ENCODE data around the gene CCL15.
"Not testable (repeated sequence)": the region's sequence is repeated elsewhere in the genome, so short reads cannot be mapped to it uniquely, and the experiment has no call there.

CCL15 gene

DNA sequence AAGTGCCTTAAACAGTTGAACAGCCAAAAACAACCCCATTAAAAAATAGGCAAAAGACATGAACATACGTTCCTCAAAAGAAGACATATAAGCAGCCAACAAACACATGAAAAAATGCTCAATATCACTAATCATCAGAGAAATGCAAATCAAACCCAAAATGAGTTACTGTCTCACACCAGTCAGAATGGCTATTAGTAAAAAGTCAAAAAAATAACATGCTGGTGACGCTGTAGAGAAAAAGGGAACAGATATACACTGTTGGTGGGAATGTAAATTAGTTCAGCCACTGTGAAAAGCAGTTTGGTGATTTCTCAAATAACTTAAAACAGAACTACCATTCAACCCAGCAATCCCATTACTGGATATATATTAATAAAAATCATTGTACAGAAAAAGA, 6.0 kb downstream of the CCL15 start:
- DNase-seq, result not testable (repeated sequence)

- no peak for DNase-seq
Observed at GRCh38 chr17:35991075-35991474, 10.3 kb downstream of the CCL15 start.

GRCh38 chr17:35988164-35988563, 13.2 kb downstream of the CCL15 start:
- no peak for DNase-seq

- DNase-seq, result no peak
Observed at GRCh38 chr17:35986643-35987042, 14.7 kb downstream of the CCL15 start, which contains the start of gene CCL14. Gene CCL14, minus strand, starts transcription at chr17:35986729. Its CDS starts 80 bp downstream, at chr17:35986649.

- DNase-seq, result no peak
Observed at GRCh38 chr17:35984140-35984539, 17.2 kb downstream of the CCL15 start.

DNA sequence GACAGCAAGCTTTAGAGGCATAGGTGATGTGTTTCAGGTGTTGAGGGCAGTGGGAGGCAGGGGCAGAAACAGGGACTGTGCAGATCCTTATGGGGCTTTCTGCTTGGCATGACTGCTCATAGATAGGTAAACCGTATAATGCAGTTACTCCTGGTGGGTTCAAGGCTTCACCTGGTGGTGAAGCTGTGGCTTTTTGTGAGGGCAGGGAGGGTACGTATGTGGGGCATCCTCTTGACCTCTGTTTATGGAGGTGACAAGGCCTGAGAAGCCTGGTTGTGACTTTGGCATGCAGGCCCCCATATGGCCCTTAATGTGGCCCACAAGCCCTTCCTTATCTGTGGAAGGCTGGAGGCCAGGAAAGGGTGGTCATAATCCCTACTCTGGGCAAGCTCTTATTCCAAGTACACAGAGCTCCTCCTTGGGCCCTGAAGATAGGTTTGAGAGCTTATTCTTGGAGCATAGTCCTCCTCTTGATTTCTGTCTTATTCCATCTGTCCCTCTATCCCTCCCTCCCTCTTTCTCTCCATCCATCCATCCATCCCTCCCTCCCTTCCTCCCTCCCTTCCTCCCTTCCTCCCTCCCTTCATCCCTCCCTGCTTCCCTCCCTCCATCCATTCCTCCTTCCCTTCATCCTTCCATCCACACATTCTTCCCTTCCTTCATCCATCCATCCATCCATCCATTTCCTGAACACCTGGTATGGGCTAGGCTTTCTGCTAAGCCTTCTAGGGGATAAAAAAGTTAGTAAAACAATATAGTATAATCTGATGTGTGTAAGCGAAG, 18.8 kb downstream of the CCL15 start:
- DNase-seq, result no peak

- no peak for DNase-seq
Observed at GRCh38 chr17:35981908-35982330, 19.4 kb downstream of the CCL15 start.

DNA sequence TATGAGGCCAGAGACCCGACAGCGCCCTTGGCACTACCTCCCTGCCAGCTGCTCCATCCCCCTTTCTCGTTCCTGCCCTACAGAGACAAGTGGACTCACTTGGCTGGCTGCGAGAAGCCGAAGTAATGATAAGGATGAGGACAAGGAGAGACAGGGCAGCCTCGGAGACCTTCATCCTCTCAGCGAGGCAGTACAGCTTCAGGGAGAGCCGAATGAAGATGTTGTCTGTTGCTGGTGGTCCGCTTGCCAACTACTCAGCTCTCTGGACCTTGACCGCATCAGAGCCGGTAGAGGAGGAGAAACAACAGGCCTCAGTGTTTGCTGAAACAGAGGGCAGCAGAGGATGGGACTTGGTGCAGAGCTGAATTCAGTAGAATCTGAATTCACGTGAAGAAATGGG, 20.1 kb downstream of the CCL15 start, which contains the start of gene CCL16:
TSS of gene CCL16 (minus strand) at position 252 of the 400 bp plus-strand sequence. CDS start at position 175, 77 bp downstream.
- DNase-seq, result no peak

DNA sequence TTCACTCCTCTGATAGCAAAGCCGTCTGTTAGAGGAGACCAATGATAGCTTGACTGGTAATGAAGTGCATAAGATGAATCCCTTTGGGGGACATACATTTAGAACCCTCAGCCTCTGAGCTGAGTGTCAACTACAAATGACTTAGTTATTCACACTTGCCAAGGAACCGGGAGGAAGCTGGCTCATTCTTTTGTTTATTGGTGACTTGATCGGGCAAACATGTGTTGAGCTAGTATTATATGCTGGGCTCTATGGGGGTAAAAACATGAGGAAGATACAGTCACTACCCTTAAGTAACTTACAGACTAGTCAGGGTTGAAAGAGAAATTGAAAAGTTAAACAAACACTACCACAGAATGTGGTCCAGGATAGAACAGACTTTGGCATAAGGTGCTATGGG, 23.0 kb downstream of the CCL15 start:
- DNase-seq, result no peak

- DNase-seq, result no peak
Observed at GRCh38 chr17:35977509-35977908, 23.8 kb downstream of the CCL15 start.

GRCh38 chr17:35973333-35974260, 27.8 kb downstream of the CCL15 start:
- DNase-seq, result no peak

GRCh38 chr17:35972945-35973332, 28.4 kb downstream of the CCL15 start:
- no peak for DNase-seq

DNA sequence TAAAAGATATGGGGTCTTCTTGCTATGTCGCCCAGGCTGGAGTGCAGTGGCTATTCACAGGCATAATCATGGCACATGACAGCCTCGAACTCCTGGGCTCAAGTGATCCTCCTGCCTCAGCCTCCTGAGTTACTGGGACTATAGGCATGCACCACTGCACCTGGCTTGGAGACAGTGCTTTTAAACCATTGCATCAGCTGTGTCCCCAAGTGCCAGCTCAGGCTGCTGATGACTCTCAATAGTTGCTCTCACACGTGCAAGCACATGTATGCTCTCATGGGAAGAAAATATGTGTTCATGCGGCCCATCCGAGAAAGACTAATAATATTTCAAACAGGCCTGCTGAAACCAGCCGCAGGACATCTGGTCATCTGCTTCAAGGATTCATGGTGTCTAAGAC, 28.8 kb downstream of the CCL15 start:
- no peak for DNase-seq

GRCh38 chr17:35972066-35972465, 29.3 kb downstream of the CCL15 start:
- no peak for DNase-seq

GRCh38 chr17:35969558-35970380, 31.6 kb downstream of the CCL15 start:
- DNase-seq, result peak in 56 of 58 donors; percentile 2 to 88 (median 43)

DNA sequence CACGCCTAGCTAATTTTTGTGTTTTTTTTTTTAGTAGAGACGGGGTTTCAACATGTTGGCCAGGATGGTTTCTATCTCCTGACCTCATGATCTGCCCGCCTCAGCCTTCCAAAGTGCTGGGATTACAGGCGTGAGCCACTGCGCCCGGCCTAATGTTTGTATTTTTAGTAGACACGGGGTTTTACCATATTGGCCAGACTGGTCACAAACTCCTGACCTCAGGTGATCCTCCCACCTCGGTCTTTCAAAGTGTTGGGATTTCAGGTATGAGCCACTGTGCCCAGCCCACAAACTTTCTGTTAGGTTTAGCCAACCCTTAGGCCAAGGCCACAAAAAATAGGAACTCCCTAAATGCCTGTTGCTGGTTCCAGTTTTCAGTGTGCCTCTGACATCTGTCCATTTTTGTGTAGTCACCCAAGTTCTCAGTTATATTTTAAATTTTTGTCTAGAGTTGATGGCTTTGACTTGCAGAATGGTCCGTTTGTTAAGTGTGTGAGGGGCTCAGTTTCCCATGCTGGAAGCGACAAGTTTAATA, 32.8 kb downstream of the CCL15 start:
- DNase-seq, result no peak

- DNase-seq, result no peak
Observed at GRCh38 chr17:35965272-35965671, 36.1 kb downstream of the CCL15 start.

DNA sequence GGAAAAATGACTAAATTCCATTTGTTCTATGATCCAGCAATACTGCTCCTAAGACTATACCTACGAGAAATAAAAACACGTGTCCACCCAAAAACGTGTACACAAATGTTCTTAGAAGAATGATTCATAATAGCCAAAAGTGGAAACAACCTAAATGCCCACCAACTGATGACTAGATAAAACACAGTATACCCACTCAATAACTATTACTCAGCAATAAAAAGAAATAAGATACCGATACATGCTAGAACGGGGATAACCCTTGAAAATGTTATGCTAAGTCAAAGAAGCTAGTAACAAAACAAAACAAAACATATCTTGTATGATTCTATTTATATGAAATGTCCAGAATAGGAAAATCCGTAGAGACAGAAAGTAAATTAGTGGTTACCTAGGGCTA, 37.7 kb downstream of the CCL15 start:
- no peak for DNase-seq

GRCh38 chr17:35953720-35954119, 47.6 kb downstream of the CCL15 start:
- no peak for DNase-seq

GRCh38 chr17:35949401-35949800, 52.0 kb downstream of the CCL15 start:
- DNase-seq, result no peak

DNA sequence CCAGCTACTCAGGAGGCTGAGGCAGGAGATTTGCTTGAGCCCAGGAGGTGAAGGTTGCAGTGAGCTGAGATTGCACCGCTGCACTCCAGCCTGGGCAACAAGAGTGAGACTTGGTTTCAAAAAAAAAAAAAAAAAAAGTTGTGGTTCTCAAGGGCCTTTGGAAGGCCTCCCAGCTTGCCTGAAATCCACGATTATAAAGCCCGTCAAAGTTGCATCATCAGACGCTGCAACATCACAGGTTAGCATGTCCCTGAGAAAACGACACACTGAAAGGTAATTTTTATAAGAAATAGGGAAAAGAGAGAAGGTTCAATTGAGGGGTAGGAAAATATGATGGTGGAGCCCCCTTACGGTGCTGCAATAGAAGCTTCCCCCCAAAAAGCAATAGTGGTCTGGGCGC, 53.3 kb downstream of the CCL15 start:
- DNase-seq, result no peak
